ENCODE measurements around the gene ATAD3C.

- TF ChIP-seq CTCF (conservative IDR thresholded peaks at IDR 0.05; ENCODE audit: low read depth, low read length) (no peak), EZH2 (IDR thresholded peaks at IDR 0.05; ENCODE audit: low read length, unreplicated experiment) (no peak), EZH2phosphoT487 (IDR thresholded peaks at IDR 0.05; ENCODE audit: borderline replicate concordance, low read length) (no peak)
Measured at GRCh38 chr1:1406101-1406820, 43.2 kb upstream of the ATAD3C start.

Measured in PC-3 (cell line).